Left forelimb (tissue), 1 donor: Measurements from ENCODE around the gene GAL3ST3.
"Not testable (repeated sequence)": the region's sequence is repeated elsewhere in the genome, so short reads cannot be mapped to it uniquely, and the experiment has no call there.

Experiments
- DNase-seq: peaks from one replicate; pipeline ENCODE4 v3.0.0-alpha.2; 2018; ENCODE audit warnings: low spot score

GAL3ST3 gene, protein sequence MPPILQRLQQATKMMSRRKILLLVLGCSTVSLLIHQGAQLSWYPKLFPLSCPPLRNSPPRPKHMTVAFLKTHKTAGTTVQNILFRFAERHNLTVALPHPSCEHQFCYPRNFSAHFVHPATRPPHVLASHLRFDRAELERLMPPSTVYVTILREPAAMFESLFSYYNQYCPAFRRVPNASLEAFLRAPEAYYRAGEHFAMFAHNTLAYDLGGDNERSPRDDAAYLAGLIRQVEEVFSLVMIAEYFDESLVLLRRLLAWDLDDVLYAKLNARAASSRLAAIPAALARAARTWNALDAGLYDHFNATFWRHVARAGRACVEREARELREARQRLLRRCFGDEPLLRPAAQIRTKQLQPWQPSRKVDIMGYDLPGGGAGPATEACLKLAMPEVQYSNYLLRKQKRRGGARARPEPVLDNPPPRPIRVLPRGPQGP

DNA sequence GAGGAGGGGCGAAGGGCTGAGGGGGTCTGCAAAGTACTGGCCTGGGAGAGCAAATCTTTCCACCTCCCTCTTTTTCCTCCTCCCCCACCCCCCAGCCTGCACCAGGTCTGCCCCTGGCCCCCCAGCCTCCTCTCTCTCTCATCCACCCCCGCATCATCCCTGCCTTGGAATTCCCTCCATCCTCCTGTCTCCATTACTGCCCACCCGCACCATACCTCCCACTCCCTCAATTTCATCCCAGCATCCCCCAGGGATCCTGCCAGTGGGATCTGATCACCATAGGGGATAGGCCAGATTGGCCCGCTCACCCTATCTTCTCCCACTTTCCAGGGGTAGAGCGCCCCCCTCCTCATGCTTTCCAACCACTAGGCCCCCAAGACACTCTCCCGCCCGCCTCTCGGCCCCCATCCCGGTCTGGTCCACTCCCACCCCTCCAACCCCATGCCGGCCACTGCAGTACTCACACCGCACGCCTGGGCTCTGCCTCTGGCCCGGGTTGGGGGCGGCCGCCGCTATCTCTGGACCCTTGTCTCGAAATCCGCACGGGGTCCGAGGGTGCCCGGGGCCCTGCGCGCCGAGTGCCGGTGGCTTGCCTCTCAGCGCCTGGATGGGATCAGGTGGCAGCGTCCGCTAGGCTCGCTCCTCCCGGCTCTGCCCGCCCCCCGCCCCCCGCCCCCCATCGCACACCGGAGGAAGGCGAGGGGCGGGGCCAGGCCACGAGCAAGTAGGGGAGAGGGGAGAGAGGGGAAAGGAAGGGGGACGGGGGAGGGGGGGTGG is at the start of gene GAL3ST3:
GAL3ST3 (minus strand) TSS at position 615 of the 777 bp plus-strand sequence. CDS start 3,746 bp downstream, outside the sequence.
- DNase-seq: no peak

DNA sequence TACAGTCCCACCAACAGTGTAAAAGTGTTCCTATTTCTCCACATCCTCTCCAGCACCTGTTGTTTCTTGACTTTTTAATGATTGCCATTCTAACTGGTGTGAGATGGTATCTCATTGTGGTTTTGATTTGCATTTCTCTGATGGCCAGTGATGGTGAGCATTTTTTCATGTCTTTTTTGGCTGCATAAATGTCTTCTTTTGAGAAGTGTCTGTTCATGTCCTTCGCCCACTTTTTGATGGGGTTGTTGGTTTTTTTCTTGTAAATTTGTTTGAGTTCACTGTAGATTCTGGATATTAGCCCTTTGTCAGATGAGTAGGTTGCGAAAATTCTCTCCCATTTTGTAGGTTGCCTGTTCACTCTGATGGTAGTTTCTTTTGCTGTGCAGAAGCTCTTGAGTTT is 43.2 kb upstream of the GAL3ST3 start:
- DNase-seq: not testable (repeated sequence)

DNA sequence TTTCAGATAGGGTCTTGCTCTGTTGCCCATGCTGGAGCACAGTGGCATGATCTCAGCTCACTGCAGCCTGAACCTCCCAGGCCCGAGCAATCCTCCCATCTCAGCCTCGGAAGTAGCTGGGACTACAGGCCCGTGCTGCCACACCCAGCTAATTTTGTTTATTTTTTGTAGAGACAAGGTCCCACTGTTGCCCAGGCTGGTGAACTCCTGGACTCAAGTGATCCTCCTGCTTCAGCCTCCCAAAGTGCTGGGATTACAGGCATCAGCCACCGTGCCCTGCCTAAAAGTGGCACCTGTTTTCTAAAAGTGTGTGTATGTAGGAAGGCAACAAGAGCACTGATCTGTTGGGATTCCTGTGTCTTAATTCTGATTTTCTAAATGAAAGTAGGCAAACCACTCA is 41.3 kb upstream of the GAL3ST3 start:
- DNase-seq: no peak

DNA sequence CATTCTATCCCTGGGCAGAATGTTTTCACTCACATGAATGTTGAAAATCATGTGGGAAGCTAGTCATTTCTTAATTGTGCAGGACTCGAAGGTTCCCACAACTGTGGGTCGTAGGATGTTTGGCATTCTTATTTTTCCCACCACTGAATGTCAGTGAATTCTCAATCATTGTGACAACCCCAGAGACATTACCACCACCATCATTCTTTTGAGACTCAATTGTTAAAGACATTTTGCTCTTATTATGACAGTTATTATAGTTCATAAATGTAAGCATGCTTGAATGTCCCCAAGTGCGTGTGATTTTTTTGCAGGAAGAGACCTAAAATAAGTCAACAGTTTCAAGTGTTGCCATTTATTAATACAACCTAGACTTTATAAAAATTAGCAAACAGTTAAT is 40.1 kb upstream of the GAL3ST3 start:
- no peak for DNase-seq

DNA sequence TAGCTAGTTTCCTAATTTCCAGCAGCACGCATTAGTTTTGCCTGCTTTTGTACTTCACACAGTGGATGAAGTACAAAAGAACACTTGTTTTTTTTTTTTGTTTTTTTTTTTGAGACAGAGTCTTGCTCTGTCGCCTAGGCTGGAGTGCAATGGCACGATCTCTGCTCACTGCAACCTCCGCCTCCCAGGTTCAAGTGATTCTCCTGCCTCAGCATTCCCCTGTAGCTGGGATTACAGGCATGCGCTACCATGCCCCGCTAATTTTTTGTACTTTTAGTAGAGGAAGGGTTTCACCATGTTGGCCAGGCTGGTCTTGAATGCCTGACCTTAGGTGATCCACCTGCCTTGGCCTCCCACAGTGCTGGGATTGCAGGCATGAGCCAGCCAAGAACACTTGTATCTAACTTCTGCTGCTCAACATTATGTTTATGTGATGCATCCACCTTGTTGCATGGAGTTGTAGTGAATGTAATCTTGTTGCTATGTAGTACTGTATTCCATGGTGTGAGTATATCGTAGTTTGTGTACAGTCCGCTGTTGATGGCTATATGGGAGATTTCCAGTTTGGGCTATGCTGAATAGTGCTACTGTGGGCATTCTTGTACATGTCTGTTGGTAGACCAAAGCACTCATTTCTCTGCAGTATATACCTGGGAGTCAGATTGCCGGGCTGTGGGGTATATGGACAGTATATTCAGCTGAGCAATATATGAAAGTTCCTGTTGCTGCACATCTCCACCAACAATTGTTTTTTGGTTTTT is 38.4 kb upstream of the GAL3ST3 start:
- no peak for DNase-seq

DNA sequence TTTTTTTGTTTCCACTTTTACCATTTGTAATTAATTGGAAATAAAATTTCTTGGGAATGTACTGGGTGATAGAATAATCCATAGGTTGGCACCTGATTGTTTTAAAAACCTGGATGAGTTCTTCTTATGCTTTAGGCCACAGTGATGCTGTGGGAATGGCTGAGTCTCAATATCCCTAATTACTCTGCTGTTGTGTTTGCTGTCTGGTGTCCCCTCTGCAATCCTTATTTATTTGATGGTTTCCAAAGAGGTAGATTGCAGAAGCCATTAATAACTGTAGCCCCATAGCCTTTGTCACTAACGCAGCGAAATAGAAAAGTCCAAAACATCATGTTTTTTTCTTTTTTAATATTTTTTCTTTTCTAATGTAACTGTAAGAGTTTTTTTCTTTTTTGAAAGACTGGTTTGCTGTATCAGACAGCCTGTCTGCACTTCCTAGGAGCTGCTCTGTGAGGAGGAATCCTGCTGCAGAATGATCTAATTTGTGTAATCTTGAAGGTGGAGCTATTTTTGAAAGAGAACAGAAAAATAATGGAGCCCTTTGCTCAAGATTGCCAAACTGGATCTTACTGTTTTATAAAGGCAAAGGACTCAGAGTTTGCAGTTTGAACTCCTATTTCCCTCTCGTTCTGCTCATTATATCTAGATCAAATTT is 36.0 kb upstream of the GAL3ST3 start:
- no peak for DNase-seq

DNA sequence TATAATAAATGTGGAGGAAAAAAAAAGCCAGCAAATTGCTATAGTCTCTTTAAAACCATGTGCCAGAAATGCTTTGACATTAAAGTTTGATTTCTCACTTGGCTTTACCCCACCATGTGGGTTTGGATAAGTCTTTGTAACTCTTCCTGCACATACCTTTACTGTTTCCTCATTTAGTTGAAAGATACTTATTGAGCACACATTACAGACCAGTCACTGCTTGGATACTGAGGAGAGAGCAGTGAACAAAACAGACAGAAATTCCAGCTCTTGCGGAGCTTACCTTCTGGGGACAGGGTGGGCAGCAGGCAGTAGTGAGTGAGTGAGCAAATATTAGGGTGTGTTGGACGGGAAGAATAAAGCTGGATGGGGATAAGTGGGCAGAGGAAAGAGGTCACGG is 34.8 kb upstream of the GAL3ST3 start:
- DNase-seq: no peak

DNA sequence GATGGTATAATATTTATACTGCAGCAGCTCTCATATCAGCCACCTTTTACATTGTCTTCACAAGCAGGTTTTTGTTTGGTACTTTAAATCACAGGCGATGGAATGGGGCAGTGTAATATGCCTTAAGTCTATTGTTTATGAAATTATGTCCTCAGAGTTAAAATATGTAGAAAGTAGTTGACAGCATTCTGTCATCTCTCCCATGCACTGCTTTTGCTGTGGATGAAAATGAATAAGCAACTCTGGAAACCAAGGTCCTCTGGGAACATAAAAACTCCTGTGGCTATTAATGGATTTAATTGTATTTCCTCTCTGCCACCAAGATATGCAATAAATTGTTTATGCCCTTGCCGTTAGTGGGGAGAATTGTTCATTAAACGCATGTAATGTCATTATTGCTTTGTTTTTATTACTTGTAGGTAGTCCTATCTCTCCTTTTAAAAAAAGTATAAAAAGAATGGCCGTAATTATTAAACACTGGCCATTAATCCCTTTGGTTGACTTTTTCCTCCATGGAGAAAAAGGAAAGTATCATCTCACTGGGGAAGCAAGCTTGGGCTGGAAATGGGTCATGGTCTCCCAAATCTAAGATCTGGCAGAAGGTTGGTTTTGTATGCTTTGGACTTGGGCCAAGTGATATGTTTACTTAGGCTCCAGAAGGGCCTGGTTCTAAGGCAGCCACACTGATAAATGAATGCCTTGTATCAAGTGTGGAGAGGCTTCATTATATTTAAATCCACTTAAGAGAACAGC is 34.2 kb upstream of the GAL3ST3 start:
- DNase-seq: no peak

DNA sequence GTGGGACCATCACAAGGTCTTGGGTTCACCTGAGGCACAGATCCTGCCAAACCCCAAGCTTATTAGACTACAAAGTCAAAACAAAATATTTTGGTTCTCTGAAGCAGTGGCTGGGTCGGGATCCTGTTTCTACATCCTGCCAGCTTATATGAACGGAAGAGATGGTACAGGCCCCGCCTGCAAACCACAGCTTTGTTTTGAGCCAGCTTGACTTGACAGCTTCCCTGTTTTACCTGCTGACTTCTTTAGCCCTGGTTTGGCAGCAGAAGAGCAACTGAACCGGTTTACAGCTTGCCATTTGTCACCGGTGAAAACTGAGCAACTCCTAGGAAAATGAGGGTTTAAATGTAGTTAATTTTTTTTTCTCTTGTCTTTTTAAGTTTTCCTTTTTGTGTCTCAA is 32.5 kb upstream of the GAL3ST3 start:
- no peak for DNase-seq

DNA sequence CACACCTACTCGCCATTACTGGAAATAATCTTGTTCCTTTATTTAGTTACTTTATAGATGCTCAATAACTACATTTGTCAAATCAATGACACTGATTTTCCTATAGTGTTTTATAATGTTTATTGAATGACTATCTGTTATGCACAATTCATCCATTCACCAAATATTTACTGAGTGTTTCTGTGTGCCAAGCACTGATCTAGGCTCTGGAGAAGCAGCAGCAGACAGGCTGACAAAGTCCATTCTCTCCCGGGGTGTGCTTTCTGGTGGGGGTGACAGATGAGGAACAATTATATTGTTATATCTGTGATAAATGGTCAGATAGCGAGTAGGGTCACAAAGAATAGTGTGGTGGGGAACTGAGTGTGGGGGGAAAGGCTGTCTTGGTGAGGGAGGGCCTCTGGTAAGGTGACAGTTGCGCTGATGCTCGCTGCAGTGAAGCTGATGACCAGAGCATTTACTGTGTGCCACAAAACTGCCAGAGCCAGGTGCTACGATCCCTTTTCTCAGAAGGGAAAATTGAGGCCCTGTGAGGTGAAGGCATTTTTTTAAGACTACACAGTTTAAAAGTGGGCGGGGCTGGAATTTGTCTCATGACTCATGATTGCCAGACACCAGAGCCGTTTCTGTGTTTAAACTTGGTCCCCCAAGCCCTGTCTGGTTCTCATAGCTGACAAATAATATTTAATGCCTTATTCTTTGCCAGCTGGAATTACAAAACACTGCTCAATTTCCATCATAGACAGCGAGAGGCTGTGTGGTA is 31.3 kb upstream of the GAL3ST3 start:
- DNase-seq: no peak

DNA sequence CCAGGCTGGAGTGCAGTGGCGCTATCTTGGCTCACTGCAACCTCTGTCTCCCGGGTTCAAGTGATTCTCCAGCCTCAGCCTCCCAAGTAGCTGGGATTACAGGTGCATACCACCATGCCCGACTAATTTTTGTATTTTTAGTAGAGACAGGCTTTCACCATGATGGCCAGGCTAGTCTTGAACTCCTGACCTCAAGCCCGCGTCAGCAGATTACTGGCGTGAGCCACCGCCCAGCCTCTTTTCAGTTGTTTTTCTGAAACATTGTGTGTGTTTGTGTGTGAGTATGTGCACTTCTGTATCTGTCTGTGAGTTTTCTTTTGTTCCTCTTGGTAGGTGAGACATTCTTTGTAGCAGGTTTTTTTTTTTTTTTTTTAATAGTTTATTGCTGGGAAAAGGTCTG is 30.0 kb upstream of the GAL3ST3 start:
- not testable (repeated sequence) for DNase-seq

DNA sequence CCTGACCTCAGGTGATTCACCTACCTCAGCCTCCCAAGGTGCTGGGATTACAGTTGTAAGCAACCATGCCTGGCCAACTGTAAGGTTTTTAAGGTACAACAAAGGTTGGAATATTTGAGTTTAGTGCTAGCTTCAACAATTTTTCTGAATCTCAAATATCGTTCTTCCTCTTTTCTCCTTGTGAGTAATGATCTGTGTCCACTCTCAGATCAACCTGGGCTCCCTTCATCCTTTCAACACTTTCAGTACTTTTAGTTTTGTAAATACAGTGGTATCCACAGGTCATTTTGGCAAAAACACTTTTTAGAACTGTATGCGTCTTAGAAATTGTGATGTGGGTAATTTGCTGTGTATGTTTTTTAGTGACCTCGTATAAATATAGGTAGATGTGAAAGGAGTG is 29.0 kb upstream of the GAL3ST3 start:
- DNase-seq: no peak

DNA sequence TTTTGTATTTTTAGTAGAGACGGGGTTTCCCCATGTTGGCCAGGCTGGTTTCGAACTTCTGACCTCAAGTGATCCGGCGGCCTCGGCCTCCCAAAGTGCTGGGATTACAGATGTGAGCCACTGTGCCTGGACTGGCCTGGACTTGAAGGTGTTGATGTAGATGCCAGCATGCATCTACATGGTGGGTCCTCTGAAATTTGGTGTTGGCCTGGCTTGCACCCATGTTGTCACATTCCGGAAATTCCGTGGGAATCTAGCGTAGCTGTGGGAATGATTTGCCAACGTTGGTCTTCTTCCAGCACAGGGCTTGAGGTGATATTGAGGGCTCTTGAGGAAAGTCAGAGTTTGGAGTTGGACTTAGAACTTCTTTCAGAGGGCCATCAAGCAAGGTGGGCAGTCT is 27.6 kb upstream of the GAL3ST3 start:
- DNase-seq: no peak

DNA sequence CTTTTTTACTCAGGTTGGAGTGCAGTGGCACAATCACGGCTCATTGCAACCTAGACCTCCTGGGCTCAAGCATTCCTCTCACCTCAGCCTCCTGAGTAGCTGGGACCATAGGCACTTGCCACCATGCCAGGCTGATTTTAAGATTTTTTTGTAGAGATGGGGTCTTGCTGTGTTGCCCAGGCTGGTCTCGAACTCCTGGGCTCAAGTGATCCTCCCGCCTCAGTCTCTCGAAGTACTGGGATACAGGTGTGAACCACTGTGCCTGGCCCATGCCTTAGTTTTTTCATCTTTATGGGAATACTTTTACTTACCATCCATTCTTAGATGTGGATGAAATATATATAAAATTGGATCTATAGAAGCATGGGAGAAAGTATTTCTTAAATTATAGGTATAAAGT is 26.3 kb upstream of the GAL3ST3 start:
- DNase-seq: no peak

DNA sequence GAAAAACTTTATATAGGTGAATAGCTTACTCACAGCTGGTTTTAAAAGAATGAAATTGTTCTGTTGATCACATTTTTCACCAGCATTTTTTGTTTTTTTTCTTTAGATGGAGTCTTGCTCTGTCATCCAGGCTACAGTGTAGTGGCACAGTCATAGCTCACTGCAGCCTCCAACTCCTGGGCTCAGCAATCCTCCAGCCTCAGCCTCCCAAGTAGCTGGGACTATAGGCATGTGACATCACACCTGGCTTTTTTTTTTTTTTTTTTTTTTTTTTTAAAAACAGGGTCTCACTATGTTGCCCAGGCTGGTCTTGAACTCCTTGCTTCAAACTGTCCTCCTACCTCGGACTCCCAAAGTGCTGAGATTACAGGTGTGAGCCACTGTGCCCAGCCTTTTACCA is 24.7 kb upstream of the GAL3ST3 start:
- no peak for DNase-seq

DNA sequence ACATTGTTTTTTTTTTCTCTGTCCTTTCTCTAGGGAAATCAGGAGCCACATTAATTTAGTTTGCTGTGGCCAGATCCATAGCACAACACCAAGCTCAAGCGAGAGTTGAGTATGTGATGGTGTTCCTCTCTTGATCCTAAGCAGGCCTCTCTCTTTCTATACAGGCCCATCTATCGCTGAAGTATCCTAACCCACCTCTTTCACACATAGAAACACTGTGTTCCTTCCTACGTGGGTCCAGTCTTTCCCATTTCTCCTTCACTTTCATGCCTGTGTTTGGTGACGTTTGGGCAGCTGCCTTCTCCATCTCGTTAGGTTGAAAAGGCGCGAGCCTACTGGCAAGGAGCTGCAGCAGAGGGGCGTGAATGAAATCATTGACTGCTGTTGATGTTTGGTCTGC is 23.6 kb upstream of the GAL3ST3 start:
- no peak for DNase-seq

DNA sequence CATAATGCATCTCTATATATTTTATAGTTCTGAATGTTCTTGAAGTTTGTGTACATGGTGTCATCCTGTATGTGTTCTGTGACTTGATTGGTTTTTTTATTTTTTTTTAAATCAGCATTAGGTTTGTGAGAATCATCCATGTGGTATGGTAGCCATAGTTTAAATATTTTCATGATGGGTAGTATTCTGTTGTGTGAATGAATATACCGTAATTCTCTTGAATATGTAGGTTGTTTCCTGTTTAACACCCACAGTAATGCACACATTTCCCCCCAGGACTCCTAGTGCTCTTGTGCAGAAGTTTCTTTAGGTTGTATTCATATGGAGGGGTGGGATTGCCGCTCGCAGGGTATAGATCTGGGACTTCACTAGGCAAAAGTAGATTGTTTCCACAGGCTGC is 23.1 kb upstream of the GAL3ST3 start:
- DNase-seq: no peak

DNA sequence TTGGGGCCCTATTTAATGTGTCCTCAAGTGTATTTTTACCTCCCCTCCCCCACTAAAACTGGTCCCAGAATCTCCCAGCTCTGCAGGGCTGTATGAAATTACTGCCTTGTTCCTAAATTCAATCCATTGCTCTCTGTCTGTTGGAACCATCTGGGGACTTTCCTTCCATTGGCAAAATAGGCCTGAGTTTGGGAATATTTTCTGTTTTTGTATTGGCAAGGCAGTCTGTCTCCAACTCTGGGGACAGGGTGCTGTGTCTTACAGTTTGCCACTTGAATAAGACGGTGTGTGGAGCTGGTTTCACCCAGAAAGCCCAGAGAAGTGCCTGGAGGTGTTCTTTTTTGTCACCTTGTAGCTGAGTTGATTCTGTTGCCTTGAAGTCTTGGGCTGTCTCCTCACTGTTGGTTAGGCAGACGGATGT is 22.4 kb upstream of the GAL3ST3 start:
- no peak for DNase-seq

DNA sequence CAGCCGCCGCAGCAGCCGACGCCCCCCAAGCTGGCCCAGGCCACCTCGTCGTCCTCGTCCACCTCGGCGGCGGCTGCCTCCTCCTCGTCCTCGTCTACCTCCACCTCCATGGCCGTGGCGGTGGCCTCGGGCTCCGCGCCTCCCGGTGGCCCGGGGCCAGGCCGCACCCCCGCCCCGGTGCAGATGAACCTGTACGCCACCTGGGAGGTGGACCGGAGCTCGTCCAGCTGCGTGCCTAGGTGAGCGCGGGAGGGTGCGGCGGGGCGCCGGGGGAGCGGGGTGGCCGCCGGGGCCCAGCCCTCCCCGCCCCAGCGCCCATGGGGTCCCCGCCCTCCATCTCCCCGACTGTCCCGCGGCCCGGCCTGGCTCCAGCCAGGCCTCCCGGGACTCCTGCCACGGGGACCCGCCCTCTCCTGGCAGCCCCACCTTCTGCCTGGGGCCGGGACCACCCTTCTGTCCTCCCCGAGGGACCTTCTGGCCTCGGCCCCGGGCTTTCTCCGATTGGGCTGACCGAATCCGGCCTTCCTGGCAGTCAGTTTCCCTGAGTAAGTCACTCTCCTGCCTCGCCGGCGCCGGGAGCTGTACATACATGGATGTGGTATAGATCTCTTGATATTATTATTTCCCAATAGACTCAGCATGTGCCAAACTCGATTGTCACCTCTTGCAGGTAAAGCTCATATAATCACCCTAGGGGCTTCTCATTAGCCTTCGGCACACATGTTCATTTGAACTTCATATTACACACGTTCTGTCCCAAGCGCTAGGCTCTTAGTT is 21.8 kb upstream of the GAL3ST3 start:
- no peak for DNase-seq
